ENCODE results near the gene GIPC2. TPM values are rescaled to one million over a fixed set of nuclear protein-coding genes. Genes with fewer than 3 reads are reported as not detected.

Gene GIPC2
- polyA plus RNA-seq, 1 experiment, result 0.04 TPM

- Histone ChIP-seq H3K36me3 (ENCODE audit: control insufficient read depth, insufficient read depth, low read length) (no peaks in the 10 kb centered on the region), H3K27me3 (ENCODE audit: control insufficient read depth, insufficient read depth, low read length) (no peaks in the 10 kb centered on the region), H3K4me3 (ENCODE audit: low read depth, low read length) (no peak overlapping the region)
- no peak for TF ChIP-seq CTCF (IDR thresholded peaks at IDR 0.05; ENCODE audit: insufficient read depth, low read depth, low read length)
- POLR2A ChIA-PET, result no interaction called here
- DNase-seq (ENCODE audit: low read depth), result no peak
- CTCF ChIA-PET, result no interaction called here
Observed at GRCh38 chr1:78168306-78168705, 122.5 kb downstream of the GIPC2 start.

- Histone ChIP-seq H3K36me3 (ENCODE audit: control insufficient read depth, insufficient read depth, low read length) (no peaks in the 10 kb centered on the region), H3K4me3 (ENCODE audit: low read depth, low read length) (no peak overlapping the region), H3K27me3 (ENCODE audit: control insufficient read depth, insufficient read depth, low read length) (no peaks in the 10 kb centered on the region)
- no peak for DNase-seq (ENCODE audit: low read depth)
- CTCF ChIA-PET, result interaction anchor here (0.6 to 1.6 kb wide), 4 partner anchors 10 to 1267 kb away, joined by 3 to 5 read pairs (median 3); no protein-coding TSS in a partner anchor
- POLR2A ChIA-PET, result interaction anchor here (0.9 kb wide), 1 partner anchor 106 kb away, joined by 15 read pairs; no protein-coding TSS in a partner anchor
- no peak for TF ChIP-seq CTCF (IDR thresholded peaks at IDR 0.05; ENCODE audit: insufficient read depth, low read depth, low read length)
Observed at GRCh38 chr1:78170859-78171258, 125.1 kb downstream of the GIPC2 start.

- CTCF ChIA-PET, result interaction anchor here (1.0 to 1.6 kb wide), 3 partner anchors 11 to 445 kb away, joined by 3 to 5 read pairs (median 3); no protein-coding TSS in a partner anchor
- H3K36me3 ChIP-seq (ENCODE audit: control insufficient read depth, insufficient read depth, low read length), result no peaks in the 10 kb centered on the region
- no peak for DNase-seq (ENCODE audit: low read depth)
- POLR2A ChIA-PET, result interaction anchor here (0.9 kb wide), 1 partner anchor 105 kb away, joined by 15 read pairs; no protein-coding TSS in a partner anchor
- no peak overlapping the region for H3K4me3 ChIP-seq (ENCODE audit: low read depth, low read length)
- no peak for TF ChIP-seq CTCF (IDR thresholded peaks at IDR 0.05; ENCODE audit: insufficient read depth, low read depth, low read length)
- no peaks in the 10 kb centered on the region for H3K27me3 ChIP-seq (ENCODE audit: control insufficient read depth, insufficient read depth, low read length)
Observed at GRCh38 chr1:78171736-78172590, 126.2 kb downstream of the GIPC2 start.

GRCh38 chr1:78176448-78176847, 130.7 kb downstream of the GIPC2 start:
- CTCF ChIA-PET, result no interaction called here

More at GRCh38 chr1:78176448-78176847, 130.7 kb downstream of the GIPC2 start:
- no peaks in the 10 kb centered on the region for H3K27me3 ChIP-seq (ENCODE audit: control insufficient read depth, insufficient read depth, low read length)
- H3K36me3 ChIP-seq (ENCODE audit: control insufficient read depth, insufficient read depth, low read length), result no peaks in the 10 kb centered on the region
- TF ChIP-seq CTCF (IDR thresholded peaks at IDR 0.05; ENCODE audit: insufficient read depth, low read depth, low read length), result no peak
- H3K4me3 ChIP-seq (ENCODE audit: low read depth, low read length), result no peak overlapping the region
- POLR2A ChIA-PET, result no interaction called here
- peak; percentile 53 for DNase-seq (ENCODE audit: low read depth)
